T-helper 22 cell (primary cell): Measurements from ENCODE around the gene CD4.
"Not testable (repeated sequence)": the region's sequence is repeated elsewhere in the genome, so short reads cannot be mapped to it uniquely, and the experiment has no call there.

ENCODE experiments used
- DNase-seq: peaks from one replicate; pipeline ENCODE4 v3.0.0-alpha.2; 2020; ENCODE audit warnings: low read depth

CD4 gene

DNA sequence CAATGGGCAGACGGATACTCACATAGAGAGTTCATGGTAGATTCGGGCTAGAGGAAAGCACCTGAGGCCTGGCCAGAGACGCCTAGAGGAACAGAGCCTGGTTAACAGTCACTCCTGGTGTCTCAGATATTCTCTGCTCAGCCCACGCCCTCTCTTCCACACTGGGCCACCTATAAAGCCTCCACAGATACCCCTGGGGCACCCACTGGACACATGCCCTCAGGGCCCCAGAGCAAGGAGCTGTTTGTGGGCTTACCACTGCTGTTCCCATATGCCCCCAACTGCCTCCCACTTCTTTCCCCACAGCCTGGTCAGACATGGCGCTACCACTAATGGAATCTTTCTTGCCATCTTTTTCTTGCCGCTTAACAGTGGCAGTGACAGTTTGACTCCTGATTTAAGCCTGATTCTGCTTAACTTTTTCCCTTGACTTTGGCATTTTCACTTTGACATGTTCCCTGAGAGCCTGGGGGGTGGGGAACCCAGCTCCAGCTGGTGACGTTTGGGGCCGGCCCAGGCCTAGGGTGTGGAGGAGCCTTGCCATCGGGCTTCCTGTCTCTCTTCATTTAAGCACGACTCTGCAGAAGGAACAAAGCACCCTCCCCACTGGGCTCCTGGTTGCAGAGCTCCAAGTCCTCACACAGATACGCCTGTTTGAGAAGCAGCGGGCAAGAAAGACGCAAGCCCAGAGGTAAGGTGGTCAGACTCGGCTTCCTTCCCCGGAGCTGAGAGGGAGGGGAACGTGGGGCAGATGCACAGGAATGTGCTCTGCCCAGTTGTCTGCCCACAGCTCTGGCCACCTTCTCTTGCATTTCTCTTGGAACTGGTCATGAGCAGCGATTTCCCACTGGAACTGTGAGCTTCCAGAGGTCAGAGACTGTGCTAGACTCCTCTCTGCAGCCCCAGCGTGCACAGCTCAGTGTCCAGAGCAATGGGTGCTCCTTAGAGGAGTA is at the start of gene CD4:
Gene CD4, plus strand, starts transcription at position 557 of the 953 bp plus-strand sequence. CDS start 10,611 bp downstream, outside the sequence.
- DNase-seq, result peak; percentile 49

DNA sequence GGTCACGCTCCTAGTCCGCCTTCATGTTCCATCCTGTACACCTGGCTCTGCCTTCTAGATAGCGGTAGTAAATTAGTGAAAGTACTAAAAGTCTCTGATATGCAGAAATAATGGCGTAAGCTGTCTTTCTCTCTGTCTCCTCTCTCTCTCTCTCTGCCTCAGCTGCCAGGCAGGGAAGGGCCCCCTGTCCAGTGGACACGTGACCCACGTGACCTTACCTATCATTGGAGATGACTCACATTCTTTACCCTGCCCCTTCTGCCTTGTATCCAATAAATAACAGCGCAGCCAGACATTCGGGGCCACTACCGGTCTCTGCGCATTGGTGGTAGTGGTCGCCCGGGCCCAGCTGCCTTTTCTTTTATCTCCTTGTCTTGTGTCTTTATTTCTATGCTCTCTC is 47.2 kb upstream of the CD4 start:
- DNase-seq, result not testable (repeated sequence)

DNA sequence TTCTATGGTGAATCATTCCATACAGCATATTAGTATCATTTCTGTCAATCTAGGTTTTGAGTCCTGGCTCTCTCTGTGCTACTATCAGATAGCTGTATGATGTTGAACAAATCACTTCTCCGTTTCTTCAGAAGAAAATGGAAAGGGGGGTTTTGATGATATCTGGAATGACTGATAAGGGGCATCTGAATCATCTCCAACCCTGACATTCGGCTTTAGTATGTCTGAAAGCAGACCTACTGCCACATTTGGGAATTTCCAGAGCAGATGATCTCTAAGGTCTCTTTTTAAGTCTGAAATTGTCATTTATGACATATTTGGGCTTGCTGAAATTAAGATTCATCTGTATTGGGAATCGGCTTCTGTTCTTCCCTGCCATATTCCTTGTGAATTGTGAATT is 46.5 kb upstream of the CD4 start:
- DNase-seq, result no peak

DNA sequence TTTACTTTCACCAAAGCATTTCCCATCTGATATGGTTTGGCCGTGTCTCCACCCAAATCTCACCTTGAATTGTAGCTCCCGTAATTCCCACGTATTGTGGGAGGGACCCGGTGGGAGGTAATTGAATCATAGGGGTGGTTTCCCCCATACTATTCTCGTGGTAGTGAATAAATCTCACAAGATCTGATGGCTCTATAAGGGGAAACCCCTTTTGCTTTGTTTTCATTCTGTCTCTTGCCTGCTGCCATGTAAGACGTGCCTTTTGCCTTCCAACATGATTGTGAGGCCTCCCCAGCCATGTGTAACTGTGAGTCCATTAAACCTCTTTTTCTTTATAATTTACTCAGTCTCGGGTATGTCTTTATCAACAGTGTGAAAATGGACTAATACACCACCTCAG is 46.0 kb upstream of the CD4 start:
- DNase-seq, result not testable (repeated sequence)

DNA sequence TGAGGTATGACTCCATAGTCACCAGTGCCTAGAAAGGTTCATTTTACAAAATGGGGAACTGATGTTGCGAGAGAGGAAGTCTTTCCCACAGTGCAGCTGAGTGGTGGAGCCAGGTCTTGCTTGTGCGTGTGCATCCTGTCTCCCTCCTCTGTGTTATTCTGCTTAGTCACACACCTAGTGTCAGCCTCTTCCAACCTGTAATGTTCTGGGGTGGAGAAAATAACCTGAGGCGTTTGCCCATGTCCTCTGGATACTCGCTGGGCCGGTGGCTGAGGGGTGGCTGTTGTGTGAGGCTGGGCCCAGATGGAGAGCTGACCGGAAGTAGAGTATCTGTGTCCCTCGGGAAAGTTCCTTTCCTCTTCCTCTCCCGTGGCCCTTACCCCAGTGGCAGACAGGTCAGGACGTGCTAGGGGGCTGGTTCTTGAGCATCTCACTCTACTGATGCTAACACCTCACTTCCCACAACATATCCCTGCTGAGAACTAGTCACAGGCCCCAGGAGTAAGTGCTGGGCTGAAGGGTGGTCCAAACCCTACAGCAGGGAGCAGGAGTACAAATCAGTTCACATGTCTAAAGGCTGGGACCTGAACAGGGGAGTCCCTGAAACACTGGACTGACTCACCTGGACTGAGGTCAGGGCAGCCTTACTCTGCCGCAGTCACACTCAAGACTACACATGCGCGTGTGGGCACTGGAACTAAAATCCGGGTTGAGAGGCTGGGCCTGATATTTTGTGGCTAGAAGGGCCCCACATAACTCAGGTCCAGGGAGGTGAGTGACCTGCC is 43.4 kb upstream of the CD4 start:
- no peak for DNase-seq

DNA sequence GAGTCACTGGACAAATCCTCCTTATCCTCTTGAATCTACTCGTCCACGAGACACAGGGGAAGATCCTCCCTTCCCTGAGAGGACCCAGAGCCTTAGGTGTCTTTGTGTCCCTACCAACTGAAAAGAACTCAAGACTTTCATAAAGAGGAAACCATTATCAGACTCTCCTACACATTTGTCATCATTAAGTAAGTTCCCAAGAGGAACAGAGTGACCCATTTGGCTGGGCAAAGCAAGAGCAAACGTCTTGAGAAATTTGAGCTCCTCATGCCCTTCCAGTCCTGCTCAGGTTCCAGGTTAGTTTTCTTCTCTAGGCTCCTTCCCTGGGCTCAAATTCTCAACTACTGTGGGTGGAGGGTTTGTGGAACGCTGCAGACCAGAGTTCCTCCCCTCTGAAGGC is 42.1 kb upstream of the CD4 start:
- no peak for DNase-seq

DNA sequence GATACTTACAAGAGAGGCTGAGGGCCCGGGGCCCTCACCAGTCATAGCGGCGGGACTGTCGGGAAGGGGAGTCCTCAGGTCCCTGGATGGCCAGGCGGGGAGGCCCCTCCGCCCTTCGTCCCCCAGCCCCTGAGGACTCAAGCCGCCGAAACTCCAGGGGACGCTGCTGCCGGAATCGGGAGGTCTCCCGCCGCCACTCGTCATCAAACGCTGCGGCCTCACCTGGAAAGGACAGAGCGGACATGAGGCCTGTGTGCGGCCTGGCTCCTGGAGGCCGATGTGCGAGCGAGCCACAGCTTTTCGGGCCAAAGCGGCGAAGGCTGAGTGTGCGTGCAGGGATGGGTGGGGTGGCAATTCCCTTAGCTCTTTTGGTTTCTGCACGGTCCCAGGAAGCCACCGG is 40.6 kb upstream of the CD4 start:
- DNase-seq, result no peak

- DNase-seq, result no peak
Observed at GRCh38 chr12:6750506-6750905, 38.8 kb upstream of the CD4 start.

DNA sequence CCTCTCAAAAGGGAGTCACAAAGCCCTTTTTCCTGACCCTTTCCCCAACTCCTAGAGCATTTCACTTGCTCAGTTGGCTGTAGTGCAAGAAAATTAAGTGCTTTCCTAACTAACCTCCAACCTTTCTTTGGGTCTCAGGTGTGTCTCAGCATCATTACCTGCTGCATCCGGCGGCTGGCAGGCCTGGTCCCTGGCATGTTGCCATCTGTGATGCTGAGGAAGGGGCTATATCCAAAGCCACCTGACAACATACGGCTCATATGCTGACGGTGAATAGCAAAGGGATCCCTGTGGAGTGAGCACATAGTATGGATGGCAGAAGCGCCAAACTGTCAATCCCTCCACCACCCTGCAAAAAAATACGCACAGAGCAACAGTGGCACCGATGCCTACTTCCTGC is 37.6 kb upstream of the CD4 start:
- DNase-seq, result no peak

DNA sequence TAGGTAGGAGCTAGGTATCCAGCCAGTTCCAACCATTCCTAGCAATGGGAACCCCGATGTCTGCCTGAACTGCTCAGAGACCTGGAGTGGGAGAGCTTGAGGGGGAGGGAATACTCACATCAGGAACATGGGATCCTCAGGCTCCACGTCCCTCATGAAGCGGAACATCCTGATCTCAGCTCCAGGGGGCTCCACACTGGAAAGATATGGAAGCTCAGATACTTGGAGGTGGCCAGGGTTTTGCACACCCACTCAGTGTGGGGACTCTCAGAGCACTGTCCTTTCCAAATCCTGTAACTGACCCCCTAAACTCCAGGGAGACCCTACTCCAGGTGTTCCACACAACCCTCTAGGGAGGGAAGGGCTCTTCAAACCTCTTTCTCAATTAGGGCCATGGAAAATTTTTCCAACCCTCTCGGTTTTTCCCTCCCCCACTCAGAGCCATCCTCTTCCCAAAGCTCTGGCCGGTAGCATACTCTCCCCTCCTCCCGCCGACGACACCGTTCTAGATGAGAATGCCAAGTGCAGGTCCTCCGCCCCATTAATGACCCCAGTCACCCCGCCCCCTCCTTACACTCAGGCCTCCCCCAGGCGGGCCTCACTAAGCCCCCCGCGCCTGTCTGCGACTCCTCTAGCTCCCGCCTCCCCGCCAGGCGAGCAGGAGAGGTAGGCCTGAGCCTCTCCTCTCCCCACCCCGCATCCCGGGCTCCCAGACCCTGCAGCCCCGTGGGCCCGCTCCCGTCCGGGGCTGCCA is 37.0 kb upstream of the CD4 start:
- no peak for DNase-seq

DNA sequence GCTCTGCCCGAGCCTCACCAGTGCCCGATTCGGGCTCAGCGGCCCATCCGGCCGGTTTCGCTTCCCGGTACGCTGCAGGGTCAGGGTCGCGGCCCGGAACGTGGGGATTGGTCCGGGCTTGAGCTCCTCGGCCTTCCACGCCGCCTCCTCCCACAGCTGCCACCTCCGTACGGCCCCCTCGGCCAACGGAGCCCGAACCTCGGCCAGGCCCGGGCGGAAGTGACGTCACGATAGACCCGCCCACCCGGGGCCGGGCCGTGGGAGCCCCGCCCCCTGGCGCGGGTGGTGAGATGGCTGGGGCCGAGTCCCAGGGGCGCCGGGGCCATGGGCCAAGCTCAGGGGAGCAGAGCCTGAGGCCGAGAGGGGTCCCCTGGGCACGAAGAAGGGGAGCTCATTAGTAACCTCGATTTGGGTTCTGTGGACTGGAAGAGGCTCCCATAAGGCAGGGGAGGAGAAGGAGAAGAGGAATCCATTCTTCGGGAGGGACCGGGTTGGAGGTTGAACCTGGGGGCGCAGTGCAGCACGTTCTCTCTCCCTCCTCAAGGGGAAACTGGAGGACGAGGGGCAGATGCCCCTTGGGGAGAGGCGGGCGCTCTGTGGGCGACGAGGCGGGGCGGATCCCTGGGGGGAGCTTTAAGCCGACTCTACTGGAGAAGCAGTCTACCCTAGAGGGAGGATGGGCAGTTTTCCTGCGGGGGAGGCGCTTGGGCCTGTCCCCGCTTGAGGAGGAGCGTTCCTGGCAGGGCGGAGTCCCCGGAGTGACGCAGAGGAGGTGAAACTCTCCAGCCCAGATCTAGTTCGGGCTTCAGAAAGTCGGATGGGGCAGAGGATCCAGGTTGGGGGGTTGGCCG is 36.2 kb upstream of the CD4 start, which contains the start of gene MLF2:
Gene MLF2, minus strand, starts transcription at position 221 of the 851 bp plus-strand sequence. CDS start 807 bp downstream, outside the sequence.
- DNase-seq, result peak; percentile 93

- no peak for DNase-seq
Observed at GRCh38 chr12:6753772-6754356, 35.5 kb upstream of the CD4 start.

DNA sequence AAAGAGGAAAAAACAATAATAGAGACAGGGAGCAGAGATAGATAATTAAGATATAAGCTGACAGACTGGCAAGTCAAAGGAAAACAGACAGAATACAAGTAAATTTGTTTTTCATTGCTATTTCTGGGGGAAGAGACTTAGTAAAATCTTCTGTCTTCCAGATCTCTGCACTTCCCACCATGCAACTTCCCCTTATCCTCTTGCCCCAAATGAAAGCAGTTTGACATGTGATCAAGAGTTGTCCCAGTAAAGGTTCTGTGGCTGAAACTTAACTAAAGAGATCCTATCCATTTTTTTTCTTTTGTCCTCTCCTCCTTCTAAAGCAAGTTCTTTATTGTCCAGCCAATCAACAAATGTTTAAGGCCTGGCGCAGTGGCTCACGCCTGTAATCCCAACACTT is 34.9 kb upstream of the CD4 start:
- no peak for DNase-seq

- no peak for DNase-seq
Observed at GRCh38 chr12:6757028-6757690, 32.2 kb upstream of the CD4 start.

DNA sequence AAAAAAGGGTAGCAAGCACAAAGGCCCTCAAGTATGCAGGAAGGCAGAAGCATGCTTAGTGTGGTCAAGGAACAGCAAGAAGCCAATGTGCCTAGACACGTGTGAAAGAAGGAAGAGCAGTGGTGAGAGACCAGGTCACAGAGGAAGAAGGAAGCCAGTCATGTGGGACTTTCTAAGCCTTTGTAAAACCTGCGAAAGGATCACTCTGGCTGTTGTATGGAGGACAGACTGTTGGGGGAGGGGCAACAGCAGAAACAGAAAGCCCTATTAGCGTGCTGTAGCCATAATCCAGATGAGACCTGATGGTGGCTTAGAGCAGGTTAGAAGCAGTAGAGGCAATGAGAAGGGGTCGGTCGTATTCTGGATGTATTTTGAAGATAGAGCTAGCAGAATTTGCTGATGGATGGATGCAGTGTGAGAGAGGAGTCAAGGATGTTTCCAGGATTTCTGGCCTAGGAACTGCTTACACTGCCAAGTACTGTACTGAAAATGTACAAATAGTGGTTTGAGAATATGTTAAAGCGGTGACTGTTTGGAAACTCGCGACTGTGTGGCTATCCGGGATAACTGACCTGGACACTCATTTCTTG is 30.7 kb upstream of the CD4 start:
- DNase-seq, result no peak

- no peak for DNase-seq
Observed at GRCh38 chr12:6759741-6760140, 29.6 kb upstream of the CD4 start.

GRCh38 chr12:6763380-6763779 is 25.9 kb upstream of the CD4 start:
- DNase-seq, result no peak

- peak; percentile 48 for DNase-seq
Observed at GRCh38 chr12:6764011-6764828, 25.1 kb upstream of the CD4 start.

DNA sequence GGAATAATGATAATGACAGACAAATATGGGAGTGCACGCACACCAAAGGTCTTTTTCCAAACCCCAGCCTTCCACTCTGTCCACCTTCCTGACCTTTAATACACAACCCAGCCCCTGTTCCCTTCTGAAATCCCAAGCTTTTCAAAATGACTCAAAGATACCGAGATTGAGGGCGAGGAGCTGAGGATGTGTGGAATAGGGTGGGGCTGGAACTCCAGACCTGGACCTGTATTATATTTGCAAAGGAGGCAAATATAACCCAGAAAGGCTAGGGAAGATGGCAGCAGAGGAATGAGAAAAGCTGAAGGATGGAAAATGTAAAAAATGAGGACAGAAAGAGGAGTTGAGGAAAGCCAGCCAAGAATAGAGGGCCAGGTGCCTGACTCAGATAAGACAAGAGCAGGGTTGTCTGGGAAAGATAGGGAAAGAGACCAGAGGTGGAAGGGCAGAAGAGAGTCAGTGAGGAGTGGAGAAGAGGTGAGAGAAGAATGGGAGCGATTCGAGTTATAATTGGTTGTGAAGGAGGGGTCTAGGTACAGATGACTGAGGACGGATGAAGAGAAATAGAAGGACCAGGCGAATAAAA is 24.2 kb upstream of the CD4 start:
- no peak for DNase-seq
